Activated CD4-positive, alpha-beta T cell treated with anti-CD3 and anti-CD28 coated beads, Interleukin-10, Interleukin-2, amounts not matched to agents 100 ng/mL and 50 ng/mL, durations not matched to agents 16 hours and 8 hours (primary cell): Measurements from ENCODE around the gene PRKN.
"Not testable (repeated sequence)": the region's sequence is repeated elsewhere in the genome, so short reads cannot be mapped to it uniquely, and the experiment has no call there.

ENCODE experiments used
- DNase-seq: peaks from one replicate; pipeline ENCODE4 v3.0.0-alpha.2; 2020

The PRKN gene

DNA sequence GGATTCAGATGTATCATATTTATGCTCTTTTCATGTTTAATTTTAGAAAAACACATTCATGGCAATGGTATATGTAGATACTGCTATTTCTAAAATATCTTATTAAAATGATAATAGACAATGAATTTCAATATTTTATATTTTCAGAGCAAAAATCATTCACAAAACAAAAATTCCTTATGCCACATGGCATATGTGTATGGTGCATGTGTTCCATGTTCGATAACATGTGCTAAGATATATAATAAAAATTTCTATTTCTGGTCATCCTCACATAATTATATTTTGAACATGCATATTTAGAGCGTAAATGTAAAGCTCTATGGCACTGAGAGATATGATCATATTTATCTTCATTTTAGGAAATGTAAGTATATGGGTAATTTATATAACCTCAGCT lies 847.5 kb downstream of the PRKN start:
- DNase-seq = no peak

DNA sequence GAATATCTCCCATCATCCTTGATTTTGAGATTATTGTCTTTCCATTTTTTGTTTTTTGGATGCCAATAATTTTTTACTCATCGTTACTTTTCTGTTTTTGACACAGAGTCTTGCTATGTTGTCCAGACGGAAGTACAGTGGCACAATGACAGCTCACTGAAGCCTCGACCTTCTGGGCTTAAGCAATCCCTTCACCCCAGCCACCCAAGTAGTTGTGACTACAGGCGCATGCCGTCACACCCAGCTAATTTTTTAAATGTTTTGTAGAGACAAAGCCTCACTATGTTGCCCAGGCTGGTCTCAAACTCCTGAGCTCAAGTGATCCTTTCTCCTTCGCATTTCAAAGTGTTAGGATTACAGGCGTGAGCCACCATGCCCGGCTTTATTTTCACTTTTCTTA lies 851.3 kb downstream of the PRKN start:
- DNase-seq = no peak

DNA sequence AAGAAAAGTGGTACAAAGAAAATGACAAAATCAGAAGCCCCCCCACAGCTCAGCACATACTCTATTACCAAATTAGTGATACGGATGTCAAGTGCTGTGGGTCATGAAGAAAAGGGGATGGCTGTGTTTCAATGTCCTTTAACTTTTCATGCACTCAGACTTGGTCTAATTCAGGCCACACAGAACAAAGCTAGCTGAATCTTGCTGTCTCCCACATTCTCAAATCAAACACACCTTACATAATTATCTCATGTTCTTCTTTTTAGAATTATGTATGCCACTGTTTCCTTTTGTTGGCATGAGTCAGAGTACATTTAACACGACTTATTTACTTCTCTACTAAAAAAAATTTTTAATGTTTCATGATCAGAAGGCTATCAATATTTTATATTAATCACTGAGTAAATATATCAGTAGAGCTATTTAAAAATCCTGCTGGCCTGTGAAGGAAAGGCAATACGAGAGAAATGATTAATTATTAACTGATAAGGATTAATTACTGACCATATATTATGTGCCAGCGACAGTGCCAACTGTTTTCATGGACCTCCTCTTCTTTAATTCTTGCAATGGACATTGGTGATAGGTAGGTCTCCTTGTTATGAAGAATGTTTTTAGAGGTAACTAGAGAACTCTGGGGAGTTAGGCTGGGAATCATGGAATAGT lies 857.2 kb downstream of the PRKN start:
- DNase-seq = no peak

DNA sequence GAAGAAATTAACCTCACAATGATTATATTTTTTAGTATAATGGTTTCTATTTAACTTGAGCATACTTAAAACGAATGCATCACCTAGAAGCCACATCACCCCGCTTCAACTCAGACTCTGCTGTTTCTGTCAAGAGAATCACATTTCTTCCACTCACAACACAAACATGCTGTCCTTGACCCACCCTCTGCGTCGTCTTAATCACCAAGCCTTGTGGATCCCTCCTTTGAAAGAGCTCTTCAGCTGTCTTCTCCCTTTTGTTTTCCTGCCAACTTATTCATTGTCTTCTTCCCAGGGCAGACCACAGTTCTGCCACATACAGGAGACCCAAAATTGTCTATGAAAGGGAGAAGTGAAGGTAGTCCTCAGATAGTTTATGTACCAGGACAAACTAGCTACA lies 858.1 kb downstream of the PRKN start:
- no peak for DNase-seq

GRCh38 chr6:161866570-161866969 lies 861.0 kb downstream of the PRKN start:
- DNase-seq = no peak

GRCh38 chr6:161861061-161861460 lies 866.5 kb downstream of the PRKN start:
- DNase-seq = not testable (repeated sequence)

DNA sequence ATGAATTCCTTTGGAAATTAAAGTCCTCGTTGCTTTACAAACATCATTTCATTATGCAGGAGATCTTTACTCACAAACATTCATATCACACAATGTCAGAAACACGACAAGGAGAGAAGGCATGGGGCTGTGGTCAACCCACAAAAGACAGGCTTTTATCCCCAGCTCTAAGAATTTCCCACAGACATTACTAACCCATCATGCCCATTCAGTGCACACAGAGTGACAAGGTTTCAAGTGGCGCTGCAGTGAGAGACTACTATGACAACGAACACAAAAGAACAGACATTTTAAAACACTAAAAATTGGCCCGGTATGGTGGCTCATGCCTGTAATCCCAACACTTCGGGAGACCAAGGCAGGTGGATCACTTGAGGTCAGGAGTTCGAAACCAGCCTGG lies 873.9 kb downstream of the PRKN start:
- no peak for DNase-seq

- not testable (repeated sequence) for DNase-seq
Measured at GRCh38 chr6:161851486-161851885, 876.1 kb downstream of the PRKN start.

- no peak for DNase-seq
Measured at GRCh38 chr6:161850562-161850961, 877.0 kb downstream of the PRKN start.

- DNase-seq = no peak
Measured at GRCh38 chr6:161847628-161848027, 879.9 kb downstream of the PRKN start.

- DNase-seq = no peak
Measured at GRCh38 chr6:161844804-161845203, 882.8 kb downstream of the PRKN start.

GRCh38 chr6:161843066-161843465 lies 884.5 kb downstream of the PRKN start:
- no peak for DNase-seq

GRCh38 chr6:161840380-161840779 lies 887.2 kb downstream of the PRKN start:
- no peak for DNase-seq

DNA sequence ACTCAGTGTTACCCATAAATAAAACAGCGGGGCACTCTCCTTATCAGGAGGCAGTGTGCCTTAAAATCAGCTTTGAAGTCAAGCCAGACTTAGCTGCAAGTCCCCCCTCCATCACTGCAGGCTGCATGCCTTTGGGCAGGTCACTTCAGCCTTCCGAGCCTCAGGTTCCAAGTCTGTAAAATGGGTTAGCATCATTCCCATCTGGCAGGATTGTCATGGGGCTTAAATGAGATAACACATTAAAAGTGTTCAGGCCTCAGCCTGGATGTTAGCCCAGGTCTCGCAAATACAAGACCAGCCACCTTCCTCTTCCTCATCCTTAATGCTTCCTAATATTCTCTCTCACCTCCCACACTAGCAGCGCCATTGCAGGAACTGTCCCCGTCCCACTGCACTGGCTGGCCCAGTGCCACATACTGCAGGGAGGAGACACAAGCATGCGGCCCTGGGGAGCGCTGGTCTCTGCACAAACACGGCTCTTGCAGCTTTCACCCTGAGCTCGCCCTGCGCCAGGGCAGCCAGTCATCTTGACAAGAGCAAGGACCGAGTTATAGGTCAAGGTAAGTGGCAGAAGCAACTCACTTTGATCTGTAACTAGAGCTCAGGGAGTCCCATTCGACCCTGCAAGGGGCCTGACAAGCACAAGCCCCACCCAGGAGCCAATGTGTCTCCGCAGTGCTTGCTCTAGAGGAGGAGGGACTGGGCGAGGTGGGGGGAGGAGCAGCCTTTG lies 889.1 kb downstream of the PRKN start:
- no peak for DNase-seq

- no peak for DNase-seq
Measured at GRCh38 chr6:161837854-161838253, 889.7 kb downstream of the PRKN start.

DNA sequence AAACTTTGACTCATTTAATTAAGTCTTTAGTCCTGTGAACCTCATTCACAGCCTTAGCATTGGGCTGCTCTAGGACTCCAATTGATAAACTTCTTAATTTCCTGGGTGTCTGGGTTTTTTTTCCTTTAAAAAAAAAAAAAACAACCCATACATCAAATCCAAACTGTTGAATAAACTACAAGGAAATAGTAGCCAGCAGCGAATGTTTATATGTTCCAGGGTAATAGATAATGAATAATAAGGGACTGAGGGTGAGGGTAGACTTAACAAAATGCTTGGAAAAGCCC lies 890.2 kb downstream of the PRKN start:
- DNase-seq = no peak

DNA sequence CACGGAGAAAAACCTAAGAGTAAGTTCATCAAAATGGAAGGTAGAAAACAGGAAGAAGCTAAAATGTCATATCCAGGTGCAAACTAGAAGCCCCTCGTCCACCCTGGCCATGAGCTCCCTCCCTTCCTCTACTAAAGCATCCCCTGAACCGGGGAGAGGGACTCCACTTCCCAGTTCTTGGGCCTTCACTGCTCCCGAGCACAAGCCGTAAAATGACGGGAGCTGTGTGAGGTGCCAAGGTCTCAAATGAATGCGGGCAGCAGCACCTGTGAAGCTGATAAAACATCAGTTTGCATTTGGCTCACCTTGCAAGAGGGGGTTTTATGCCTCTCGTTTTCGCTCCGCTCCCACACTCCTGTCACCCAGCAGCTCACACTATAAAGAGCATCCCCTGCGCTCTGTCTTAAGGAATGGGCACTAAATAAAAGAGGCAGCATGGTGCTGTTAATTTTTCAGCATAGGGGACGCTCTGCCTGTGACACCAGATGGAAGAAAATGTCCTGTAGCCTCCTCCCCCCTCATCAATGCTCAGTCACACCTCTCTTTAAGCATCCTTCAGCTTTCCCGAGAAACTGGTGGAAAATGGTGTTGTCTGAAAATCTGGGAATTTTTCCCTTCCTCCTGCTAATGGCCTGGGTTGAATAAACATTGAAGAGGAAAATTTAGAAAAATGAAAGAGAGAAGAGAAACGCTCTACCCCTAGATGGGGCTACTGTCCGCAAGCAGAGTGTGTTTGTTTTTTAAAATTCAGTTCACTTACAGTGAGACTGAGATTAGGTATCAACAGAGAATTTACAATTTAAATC lies 890.7 kb downstream of the PRKN start:
- DNase-seq = no peak

GRCh38 chr6:161835500-161836215 lies 891.9 kb downstream of the PRKN start:
- no peak for DNase-seq

- no peak for DNase-seq
Measured at GRCh38 chr6:161834426-161834825, 893.1 kb downstream of the PRKN start.

DNA sequence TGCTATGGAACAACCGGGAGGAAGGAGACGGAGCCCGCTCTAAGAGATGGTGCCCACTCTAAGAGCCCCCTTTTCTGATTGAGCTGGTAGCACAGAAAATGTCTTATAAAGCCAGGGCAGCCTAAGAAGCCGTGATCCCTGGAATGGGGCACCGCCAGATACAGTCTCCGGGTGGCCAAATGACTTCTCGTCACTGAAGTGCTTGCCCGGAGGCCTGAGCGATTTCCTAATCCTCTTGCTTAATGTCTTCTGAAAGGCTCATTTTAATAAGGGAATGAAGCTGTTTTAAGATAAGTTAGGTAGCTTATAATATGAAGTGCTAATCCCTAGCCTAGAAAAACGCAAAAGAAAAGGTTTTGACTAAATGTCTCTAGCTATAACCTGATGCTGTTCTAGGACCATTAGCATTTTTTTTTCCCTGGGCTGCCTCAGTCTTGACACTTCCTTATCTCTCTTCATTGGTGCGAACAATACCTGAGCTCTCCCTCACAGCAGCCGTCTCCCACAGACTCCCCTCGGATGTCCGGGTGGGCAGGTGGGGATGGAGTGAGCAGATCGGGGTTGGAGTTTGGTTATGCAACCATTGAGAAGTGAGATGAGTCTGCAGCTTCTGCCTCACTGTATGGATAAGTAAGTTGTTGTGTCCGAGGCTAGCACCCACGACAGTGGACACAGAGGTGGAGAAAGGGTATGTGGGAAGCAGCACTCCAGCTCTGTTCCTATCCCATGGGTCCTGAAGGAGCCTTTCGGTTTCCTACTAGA lies 894.3 kb downstream of the PRKN start:
- no peak for DNase-seq

DNA sequence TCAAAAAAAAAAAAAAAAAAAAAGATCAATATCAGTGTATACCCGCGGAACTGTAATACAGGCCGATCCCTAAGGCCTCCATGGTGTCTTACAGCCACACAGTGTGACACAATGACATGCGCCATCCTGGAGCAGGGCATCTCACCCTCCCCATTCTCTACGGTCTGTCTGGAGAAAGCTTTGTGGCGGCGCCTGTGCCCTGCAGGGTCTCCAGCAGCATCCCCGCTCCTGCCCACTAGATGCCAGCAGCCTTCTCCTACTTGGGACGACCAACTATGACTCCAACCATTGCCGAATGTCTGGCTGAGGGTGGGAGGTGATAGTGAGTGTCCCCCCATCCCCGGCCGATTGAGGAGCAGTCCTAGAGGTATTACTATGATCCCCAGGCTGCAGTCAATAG lies 894.9 kb downstream of the PRKN start:
- no peak for DNase-seq

DNA sequence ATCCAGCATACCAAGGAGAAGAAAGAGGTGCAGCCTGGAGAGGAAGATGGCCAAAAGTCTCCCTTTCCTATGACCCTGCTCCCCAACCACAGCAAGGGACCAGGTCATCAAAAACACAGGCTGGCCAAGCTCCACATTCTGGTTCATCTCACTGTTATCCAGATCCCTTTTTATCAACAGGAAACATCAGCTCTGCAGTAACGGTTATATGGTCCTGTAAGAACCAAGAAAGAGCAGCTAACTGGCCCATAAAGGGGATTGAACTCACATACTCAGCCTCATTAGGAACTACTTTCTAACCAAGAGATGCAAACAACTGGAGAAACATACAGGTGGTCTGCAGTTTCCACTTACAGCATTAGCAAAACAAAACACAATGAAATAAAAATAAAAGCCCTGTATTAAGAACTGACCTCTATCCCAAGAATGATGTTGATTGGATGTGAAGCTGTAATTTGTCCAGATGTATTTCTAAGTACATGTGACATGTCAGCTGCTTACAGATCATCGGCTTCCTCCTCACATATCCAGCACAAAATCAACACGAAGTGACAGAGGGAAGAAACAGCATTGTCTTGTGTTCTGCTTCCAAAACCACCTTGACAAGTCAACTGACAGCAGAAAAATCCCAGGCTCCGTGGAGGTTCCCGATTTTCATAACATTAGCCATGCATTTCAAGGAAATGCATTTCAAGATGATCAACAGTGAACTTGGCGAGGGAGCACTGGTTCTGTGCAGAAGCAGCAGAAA lies 896.5 kb downstream of the PRKN start:
- DNase-seq = no peak
